ENCODE results near the gene KLHL40.

DNA sequence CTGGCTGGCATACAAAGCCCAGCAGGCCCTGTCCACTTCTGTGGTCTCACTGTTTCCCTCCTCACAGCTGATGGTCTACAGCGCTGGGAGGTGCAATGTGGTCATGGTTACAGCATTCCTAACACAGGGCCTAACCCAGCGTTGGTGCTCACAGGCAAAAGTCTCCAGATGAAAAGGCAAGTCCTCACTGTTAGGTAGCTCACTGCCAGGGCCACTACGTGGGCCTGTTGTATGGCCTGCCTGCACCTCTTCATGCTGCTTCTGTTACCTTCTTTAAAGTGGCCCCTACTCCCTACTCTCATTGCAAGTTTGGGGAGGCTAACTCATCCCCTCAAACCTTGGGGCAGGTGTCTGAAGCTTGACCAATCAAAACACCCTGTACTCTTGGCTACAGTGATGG is 56.5 kb downstream of the KLHL40 start:
- TF ChIP-seq, protein P1, sequence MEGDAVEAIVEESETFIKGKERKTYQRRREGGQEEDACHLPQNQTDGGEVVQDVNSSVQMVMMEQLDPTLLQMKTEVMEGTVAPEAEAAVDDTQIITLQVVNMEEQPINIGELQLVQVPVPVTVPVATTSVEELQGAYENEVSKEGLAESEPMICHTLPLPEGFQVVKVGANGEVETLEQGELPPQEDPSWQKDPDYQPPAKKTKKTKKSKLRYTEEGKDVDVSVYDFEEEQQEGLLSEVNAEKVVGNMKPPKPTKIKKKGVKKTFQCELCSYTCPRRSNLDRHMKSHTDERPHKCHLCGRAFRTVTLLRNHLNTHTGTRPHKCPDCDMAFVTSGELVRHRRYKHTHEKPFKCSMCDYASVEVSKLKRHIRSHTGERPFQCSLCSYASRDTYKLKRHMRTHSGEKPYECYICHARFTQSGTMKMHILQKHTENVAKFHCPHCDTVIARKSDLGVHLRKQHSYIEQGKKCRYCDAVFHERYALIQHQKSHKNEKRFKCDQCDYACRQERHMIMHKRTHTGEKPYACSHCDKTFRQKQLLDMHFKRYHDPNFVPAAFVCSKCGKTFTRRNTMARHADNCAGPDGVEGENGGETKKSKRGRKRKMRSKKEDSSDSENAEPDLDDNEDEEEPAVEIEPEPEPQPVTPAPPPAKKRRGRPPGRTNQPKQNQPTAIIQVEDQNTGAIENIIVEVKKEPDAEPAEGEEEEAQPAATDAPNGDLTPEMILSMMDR (IDR thresholded peaks at IDR 0.05), result no peak
- TF ChIP-seq EZH2 (IDR thresholded peaks at IDR 0.05; ENCODE audit: borderline replicate concordance, insufficient read depth, low read depth, low read length, poor library complexity, severe bottlenecking), result no peak

All from B cell (primary cell).